ENCODE data around the gene KXD1. TPM values are rescaled to one million over a fixed set of nuclear protein-coding genes. Genes with fewer than 3 reads are reported as not detected.
"Not testable (repeated sequence)": the region's sequence is repeated elsewhere in the genome, so short reads cannot be mapped to it uniquely, and the experiment has no call there.

Gene KXD1
- total RNA-seq, 3 donors from 2014 or later: 63.2 to 76.9 (median 68.8) TPM

DNA sequence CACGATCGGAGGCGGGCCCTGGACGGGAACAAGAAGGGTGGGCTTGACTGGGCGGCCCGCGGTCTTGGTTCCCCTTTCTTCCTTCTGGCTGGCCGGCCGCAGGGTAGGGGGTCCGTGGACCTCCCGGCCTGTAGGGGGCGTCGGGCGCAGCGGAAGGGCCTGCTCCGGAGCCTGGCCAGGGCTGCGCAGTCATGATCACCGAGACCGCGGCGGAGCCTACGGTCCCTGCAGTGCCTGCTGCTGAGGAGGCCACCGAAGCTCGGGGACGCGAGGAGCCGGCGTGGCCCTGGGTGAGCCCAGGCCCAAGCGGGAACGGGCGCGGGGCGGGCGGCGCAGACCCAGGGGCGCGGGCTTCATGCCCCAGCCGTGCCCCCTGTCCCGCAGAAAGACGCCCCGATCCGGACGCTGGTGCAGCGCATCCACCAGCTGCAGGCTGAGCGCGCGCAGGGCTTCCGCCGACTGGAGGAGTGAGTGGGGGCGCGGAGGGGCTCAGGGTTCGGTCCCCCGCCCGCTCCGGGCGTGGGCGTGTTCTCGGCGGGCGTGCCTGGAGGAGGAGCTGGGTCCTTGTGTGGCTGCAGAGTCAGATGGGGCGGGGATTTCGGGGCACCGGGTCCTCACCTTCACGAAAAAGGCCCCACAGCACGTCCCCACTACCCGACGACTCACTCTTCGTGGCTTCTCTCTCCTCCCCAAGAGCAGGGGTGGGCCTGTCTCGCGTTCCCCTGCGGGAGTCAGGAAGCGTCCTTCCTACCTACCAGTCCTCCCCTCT lies 31.1 kb downstream of the KXD1 start, which contains the start of gene REX1BD:
TSS of gene REX1BD (plus strand) at position 188 of the 769 bp plus-strand sequence. CDS start at position 192, 4 bp downstream.
- TF ChIP-seq, protein P1, sequence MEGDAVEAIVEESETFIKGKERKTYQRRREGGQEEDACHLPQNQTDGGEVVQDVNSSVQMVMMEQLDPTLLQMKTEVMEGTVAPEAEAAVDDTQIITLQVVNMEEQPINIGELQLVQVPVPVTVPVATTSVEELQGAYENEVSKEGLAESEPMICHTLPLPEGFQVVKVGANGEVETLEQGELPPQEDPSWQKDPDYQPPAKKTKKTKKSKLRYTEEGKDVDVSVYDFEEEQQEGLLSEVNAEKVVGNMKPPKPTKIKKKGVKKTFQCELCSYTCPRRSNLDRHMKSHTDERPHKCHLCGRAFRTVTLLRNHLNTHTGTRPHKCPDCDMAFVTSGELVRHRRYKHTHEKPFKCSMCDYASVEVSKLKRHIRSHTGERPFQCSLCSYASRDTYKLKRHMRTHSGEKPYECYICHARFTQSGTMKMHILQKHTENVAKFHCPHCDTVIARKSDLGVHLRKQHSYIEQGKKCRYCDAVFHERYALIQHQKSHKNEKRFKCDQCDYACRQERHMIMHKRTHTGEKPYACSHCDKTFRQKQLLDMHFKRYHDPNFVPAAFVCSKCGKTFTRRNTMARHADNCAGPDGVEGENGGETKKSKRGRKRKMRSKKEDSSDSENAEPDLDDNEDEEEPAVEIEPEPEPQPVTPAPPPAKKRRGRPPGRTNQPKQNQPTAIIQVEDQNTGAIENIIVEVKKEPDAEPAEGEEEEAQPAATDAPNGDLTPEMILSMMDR (IDR thresholded peaks at IDR 0.05): peak; percentile 84
- no peaks in the 10 kb centered on the region for H3K36me3 ChIP-seq (ENCODE audit: low read depth)
- intact Hi-C loops (cut with DNase I, micrococcal nuclease): no loop called here
- ATAC-seq (peak; percentile 93), DNase-seq (peak; percentile 84 to 91 (median 89))
- peaks cover 12% of the 10 kb centered on the region for H3K4me1 ChIP-seq (ENCODE audit: low read depth)
- H3K4me3 ChIP-seq: peak within 1 kb of the TSS; percentile 70
- H3K9me3 ChIP-seq: no peaks in the 10 kb centered on the region

DNA sequence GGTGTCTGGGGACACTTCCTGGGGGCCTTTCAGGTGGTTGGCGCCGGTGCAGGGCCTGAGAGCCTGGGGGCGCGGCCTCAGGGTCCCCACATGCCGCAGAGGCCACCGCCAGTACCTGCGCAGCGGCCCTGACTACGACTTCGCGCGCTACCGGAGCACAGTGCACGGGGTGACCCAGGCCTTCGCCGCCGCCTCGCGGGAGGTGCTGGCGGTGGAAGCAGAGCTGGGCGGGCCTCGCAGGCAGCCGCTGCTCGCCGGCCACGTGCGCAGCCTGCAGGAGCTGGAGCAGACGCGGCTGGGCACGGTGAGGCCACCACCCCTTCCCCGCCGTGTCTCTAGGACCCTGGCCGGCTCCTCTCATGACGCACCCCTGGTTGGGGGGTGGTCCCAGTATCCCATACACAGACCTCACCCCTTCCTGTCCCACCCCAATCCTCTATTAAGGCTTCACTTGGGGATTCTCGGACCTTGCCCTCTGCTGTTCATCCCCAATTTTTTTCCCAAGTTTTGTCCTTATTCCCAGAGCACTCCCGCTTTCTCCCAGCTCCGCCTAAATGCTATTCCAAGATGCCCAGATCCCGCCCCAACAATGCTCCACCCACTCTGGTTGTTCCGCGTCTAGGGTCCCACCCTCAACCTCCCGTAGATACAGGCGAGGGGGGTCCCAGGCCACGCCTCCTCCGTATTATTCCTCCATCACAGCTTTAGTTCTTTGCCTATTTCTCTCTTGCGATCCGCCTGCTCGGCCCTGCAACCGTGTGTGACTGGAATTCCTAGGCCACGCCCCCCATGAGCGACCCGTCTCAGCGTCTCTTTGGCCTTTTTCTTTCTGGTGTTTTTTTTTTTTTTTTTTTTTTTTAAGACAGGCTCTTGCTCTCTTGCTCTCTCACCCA lies 32.0 kb downstream of the KXD1 start:
- DNase-seq (peak; percentile 74 to 86 (median 86)), ATAC-seq (peak; percentile 80)
- Histone ChIP-seq H3K36me3 (ENCODE audit: low read depth) (no peaks in the 10 kb centered on the region), H3K9me3 (no peaks in the 10 kb centered on the region), H3K4me1 (ENCODE audit: low read depth) (peaks cover 17% of the 10 kb centered on the region), H3K4me3 (peak overlapping the region; percentile 70)
- TF ChIP-seq, protein P1 (IDR thresholded peaks at IDR 0.05): peak; percentile 36
- intact Hi-C loops (cut with DNase I, micrococcal nuclease): loop anchor here (5.0 to 10.0 kb wide), 2 partner anchors 255 to 258 kb away; no protein-coding TSS in a partner anchor

DNA sequence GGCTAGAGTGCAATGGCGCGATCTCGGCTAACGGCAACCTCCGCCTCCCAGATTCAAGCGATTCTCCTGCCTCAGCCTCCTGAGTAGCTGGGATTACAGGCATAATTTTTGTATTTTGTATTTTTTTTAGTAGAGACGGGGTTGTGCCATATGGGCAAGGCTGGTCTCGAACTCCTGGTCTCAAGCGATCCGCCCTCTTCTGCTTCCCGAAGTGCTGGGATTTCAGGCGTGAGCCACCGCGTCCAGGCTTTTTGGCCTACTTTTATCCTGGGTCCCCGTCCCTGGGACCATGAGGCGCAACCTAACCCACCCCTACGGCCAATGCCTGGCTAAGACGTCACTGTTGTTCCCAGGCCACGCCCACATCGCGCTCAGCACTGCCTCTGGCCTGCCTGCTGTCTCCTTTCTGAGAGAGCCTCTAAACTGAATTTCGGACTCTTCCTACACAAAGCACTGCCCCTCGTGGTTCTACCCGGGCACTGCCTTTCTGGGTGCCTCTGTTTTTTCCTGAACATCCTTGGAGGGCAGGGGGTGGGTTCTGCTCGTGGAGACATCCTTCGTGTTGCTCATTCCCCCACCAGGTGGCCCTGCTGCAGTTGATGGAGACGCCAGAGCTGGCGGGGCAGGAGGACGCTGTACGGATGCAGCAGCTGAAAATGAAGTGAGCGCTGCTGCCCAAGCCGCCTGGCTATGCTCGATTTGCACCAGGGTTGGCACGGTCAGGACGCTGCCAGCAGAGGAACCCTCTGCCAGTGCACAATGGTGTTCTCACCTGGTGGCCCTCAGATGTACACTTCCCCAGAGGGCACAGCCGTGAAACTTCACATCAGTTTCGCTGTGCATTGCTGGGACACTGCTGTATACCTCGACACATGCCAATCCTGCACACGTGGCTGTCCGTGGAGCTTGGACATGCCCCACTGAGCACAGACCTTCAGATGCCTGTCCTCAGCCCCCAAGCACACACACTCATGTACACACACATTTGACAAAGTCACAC lies 32.9 kb downstream of the KXD1 start:
- intact Hi-C loops (cut with DNase I, micrococcal nuclease): loop anchor here (5.0 to 10.0 kb wide), 2 partner anchors 254 to 257 kb away; no protein-coding TSS in a partner anchor
- H3K4me1 ChIP-seq (ENCODE audit: low read depth): peaks cover 25% of the 10 kb centered on the region
- no peak overlapping the region for H3K4me3 ChIP-seq
- ATAC-seq: no peak
- TF ChIP-seq, protein P1 (IDR thresholded peaks at IDR 0.05): no peak
- H3K9me3 ChIP-seq: no peaks in the 10 kb centered on the region
- H3K36me3 ChIP-seq (ENCODE audit: low read depth): no peaks in the 10 kb centered on the region
- peak in 1 of 3 donors; percentile 63 for DNase-seq

DNA sequence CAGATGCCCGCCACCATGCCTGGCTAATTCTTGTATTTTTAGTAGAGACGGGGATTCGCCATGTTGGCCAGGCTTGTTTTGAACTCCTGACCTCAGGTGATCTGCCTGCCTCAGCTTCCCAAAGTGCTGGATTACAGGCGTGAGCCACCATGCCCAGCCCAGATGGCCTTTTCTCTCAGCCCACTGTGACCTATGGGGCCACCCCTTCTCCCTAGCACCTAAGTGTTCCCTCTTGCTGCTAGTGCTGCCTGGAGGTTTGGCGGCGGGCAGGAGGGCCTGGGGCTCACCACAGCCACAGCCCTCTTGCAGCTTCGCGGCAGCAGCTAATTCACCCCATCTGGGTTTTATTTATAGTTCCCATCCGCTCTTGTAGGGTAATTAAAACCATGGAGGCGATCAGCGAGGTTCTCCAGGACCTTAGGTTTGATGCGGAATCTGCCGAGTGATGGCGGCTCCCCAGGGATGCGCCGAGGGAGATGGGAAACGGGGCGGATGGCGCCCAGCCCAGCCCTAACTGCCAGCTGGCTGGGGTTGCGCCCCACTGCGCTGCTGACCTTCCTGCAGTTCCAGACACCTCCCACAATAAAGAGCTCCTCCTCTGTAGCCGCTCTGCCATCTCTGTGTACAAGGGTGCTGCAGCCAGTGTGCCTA lies 34.2 kb downstream of the KXD1 start:
- peaks cover 25% of the 10 kb centered on the region for H3K4me1 ChIP-seq (ENCODE audit: low read depth)
- H3K9me3 ChIP-seq: no peaks in the 10 kb centered on the region
- no peak overlapping the region for H3K4me3 ChIP-seq
- intact Hi-C loops (cut with DNase I, micrococcal nuclease): loop anchor here (5.0 to 10.0 kb wide), 2 partner anchors 253 to 255 kb away; no protein-coding TSS in a partner anchor
- ATAC-seq: no peak
- TF ChIP-seq, protein P1 (IDR thresholded peaks at IDR 0.05): no peak
- no peaks in the 10 kb centered on the region for H3K36me3 ChIP-seq (ENCODE audit: low read depth)
- peak in 1 of 3 donors; percentile 43 for DNase-seq

DNA sequence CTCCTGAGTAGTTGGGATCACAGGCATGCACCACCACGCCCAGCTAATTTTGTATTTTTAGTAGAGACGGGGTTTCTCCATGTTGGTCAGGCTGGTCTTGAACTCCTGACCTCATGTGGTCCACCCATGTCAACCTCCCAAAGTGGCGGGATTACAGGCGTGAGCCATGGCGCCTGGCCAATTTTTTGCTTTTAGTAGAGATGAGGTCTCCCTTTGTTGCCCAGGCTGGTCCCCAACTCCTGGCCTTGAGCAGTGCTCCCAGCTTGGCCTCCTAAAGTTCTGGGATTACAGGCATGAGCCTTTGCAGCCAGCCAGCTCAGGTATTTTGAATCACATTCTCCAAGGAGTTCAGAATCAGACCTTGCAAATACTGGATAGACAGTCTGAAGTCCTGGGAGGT lies 35.1 kb downstream of the KXD1 start:
- not testable (repeated sequence) for ATAC-seq; H3K9me3 ChIP-seq; H3K4me3 ChIP-seq; H3K36me3 ChIP-seq (ENCODE audit: low read depth)
- intact Hi-C loops (cut with DNase I, micrococcal nuclease): loop anchor here (5.0 to 10.0 kb wide), 2 partner anchors 252 to 255 kb away; no protein-coding TSS in a partner anchor
- peak in 1 of 3 donors; percentile 18 for DNase-seq
- H3K4me1 ChIP-seq (ENCODE audit: low read depth): peaks cover 25% of the 10 kb centered on the region
